GM23338 (cell line): ENCODE measurements around the gene PGPEP1.

Experiments
- EZH2 ChIP-seq: fragments of 200-600 bp; sonication (generic); IDR thresholded peaks from one replicate; pipeline ENCODE4 v1.8.0; 2017; ENCODE audit warnings: antibody characterized with exemption, mild to moderate bottlenecking, low read depth; ENCODE audit not compliant: unreplicated experiment
- EZH2phosphoT487 ChIP-seq: fragments of 200-600 bp; sonication (generic); IDR thresholded peaks from one replicate; pipeline ENCODE4 v1.8.1; 2018; ENCODE audit warnings: antibody characterized with exemption; ENCODE audit not compliant: unreplicated experiment
- TF ChIP-seq, protein P1 (sequence below), 2 experiments: fragments of 200-600 bp in 1 of 2; sonication (generic) in 1 of 2; conservative IDR thresholded peaks; 2 replicates each; pipeline versions ENCODE4 v1.5.1 to v1.6.1; 2016 to 2017; ENCODE audit warnings: antibody characterized with exemption in 2 of 2, low read depth in 2 of 2, mild to moderate bottlenecking in 2 of 2, moderate library complexity in 1 of 2

DNA sequence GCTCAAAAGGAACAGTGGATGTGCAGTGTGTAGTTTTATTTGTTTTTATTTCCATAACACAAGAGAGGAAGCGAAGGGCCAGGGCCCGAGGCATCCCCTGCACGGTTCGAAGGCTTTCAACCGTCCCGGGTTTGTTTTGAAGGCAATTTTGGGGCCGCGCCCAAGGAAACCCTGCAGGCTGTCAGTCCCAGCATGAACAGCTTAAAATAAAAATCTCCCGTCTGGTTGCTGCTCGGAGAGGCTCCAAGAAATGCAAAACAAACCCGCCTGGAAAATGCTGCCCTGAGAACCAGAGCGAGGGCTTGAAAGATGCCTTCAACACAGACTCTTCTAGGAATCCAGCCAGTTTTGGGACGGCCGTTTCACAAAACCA is 33.5 kb upstream of the PGPEP1 start:
- TF ChIP-seq, protein P1, sequence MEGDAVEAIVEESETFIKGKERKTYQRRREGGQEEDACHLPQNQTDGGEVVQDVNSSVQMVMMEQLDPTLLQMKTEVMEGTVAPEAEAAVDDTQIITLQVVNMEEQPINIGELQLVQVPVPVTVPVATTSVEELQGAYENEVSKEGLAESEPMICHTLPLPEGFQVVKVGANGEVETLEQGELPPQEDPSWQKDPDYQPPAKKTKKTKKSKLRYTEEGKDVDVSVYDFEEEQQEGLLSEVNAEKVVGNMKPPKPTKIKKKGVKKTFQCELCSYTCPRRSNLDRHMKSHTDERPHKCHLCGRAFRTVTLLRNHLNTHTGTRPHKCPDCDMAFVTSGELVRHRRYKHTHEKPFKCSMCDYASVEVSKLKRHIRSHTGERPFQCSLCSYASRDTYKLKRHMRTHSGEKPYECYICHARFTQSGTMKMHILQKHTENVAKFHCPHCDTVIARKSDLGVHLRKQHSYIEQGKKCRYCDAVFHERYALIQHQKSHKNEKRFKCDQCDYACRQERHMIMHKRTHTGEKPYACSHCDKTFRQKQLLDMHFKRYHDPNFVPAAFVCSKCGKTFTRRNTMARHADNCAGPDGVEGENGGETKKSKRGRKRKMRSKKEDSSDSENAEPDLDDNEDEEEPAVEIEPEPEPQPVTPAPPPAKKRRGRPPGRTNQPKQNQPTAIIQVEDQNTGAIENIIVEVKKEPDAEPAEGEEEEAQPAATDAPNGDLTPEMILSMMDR (conservative IDR thresholded peaks at IDR 0.05; ENCODE audit: low read depth in 2 of 2) = no peak
- TF ChIP-seq EZH2 (no peak), EZH2phosphoT487 (no peak)
